GM19351 (cell line): ENCODE results near the gene C2CD2.
"Not testable (repeated sequence)": the region's sequence is repeated elsewhere in the genome, so short reads cannot be mapped to it uniquely, and the experiment has no call there.

Experiments used
- ATAC-seq: cut with Tn5 transposase; IDR thresholded peaks from one replicate; pipeline ENCODE4 v1.9.1; 2021; ENCODE audit warnings: mild to moderate bottlenecking, moderate library complexity; ENCODE audit not compliant: unreplicated experiment

The C2CD2 gene

GRCh38 chr21:41953831-41954653, at the start of gene C2CD2:
TSS of gene C2CD2 (minus strand) at chr21:41954018. CDS start at chr21:41953648, 370 bp downstream.
- ATAC-seq: peak; percentile 58

GRCh38 chr21:42003051-42003461, 49.2 kb upstream of the C2CD2 start:
- ATAC-seq: no peak

- ATAC-seq: peak; percentile 87
These were observed 48.7 kb upstream of the C2CD2 start for GRCh38 chr21:42002421-42002958.

GRCh38 chr21:42001781-42002180, 48.0 kb upstream of the C2CD2 start:
- no peak for ATAC-seq

GRCh38 chr21:42000908-42001307, 47.1 kb upstream of the C2CD2 start:
- no peak for ATAC-seq

- ATAC-seq: no peak
These were observed 43.8 kb upstream of the C2CD2 start for GRCh38 chr21:41997657-41998056.

- no peak for ATAC-seq
These were observed 41.8 kb upstream of the C2CD2 start for GRCh38 chr21:41995577-41995976.

- not testable (repeated sequence) for ATAC-seq
These were observed 40.8 kb upstream of the C2CD2 start for GRCh38 chr21:41994613-41995012.

GRCh38 chr21:41993744-41994143, 39.9 kb upstream of the C2CD2 start:
- ATAC-seq: no peak

- no peak for ATAC-seq
These were observed 38.8 kb upstream of the C2CD2 start for GRCh38 chr21:41992576-41992975.

- no peak for ATAC-seq
These were observed 37.8 kb upstream of the C2CD2 start for GRCh38 chr21:41991659-41992058.

GRCh38 chr21:41989698-41990097, 35.9 kb upstream of the C2CD2 start:
- no peak for ATAC-seq

- ATAC-seq: no peak
These were observed 33.5 kb upstream of the C2CD2 start for GRCh38 chr21:41987310-41987709.

- ATAC-seq: no peak
These were observed 32.0 kb upstream of the C2CD2 start for GRCh38 chr21:41985662-41986416.

GRCh38 chr21:41983229-41983628, 29.4 kb upstream of the C2CD2 start:
- no peak for ATAC-seq

- ATAC-seq: no peak
These were observed 26.7 kb upstream of the C2CD2 start for GRCh38 chr21:41980561-41980960.

- no peak for ATAC-seq
These were observed 26.0 kb upstream of the C2CD2 start for GRCh38 chr21:41979751-41980369.

GRCh38 chr21:41979335-41979734, 25.5 kb upstream of the C2CD2 start:
- ATAC-seq: no peak

- ATAC-seq: no peak
These were observed 23.5 kb upstream of the C2CD2 start for GRCh38 chr21:41977034-41977950.

- ATAC-seq: no peak
These were observed 22.8 kb upstream of the C2CD2 start for GRCh38 chr21:41976611-41977010.
